H1 (cell line): ENCODE results near the gene UBE2D3. TPM values are rescaled to one million over a fixed set of nuclear protein-coding genes. Genes with fewer than 3 reads are reported as not detected.

ENCODE experiments used
- CTCF ChIA-PET: fragments of 300-600 bp; sonication (Branson Sonifier 250); formaldehyde crosslinking; loops from one replicate; lab custom pipeline; 2021; ENCODE audit not compliant: partially characterized antibody; lab: Charles Lee
- POLR2A ChIA-PET: fragments of 300-600 bp; sonication (Branson Sonifier 250); formaldehyde crosslinking; loops from one replicate; lab custom pipeline; 2021; ENCODE audit warnings: inconsistent platforms; ENCODE audit not compliant: partially characterized antibody; lab: Charles Lee
- DNase-seq, 2 experiments: peaks; one replicate each; pipeline versions ENCODE4 v3.0.0 to v3.0.0-alpha.2; 2010 to 2022; ENCODE audit warnings: low spot score in 2 of 2, low read depth in 1 of 2, mixed read lengths in 1 of 2
- FAIRE-seq: peaks from 2 replicates; lab custom pipeline; 2011; peaks lifted over from hg19 to GRCh38; lab: Jason Lieb, UNC
- H2AFZ ChIP-seq: 2 replicates; pipeline ENCODE4 v1.8.1; 2012; ENCODE audit warnings: low read length, inconsistent platforms
- H2AK5ac ChIP-seq: 2 replicates; pipeline ENCODE4 v1.6.1; 2013; ENCODE audit warnings: low read depth, low read length
- H2BK120ac ChIP-seq: replicated peaks from 2 replicates; pipeline ENCODE3; 2013; ENCODE audit warnings: low read depth, low read length, inconsistent platforms
- H2BK12ac ChIP-seq: 2 replicates; pipeline ENCODE4 v1.6.1; 2013; ENCODE audit warnings: low read depth, low read length
- H2BK15ac ChIP-seq: 2 replicates; pipeline ENCODE4 v1.6.1; 2013; ENCODE audit warnings: low read length
- H2BK20ac ChIP-seq: 2 replicates; pipeline ENCODE4 v1.6.1; 2013; ENCODE audit warnings: low read length
- H2BK5ac ChIP-seq: 2 replicates; pipeline ENCODE4 v1.6.1; 2013; ENCODE audit warnings: low read depth, low read length
- H3K14ac ChIP-seq: 2 replicates; pipeline ENCODE4 v1.6.1; 2013; ENCODE audit warnings: inconsistent platforms; ENCODE audit not compliant: insufficient read length
- H3K18ac ChIP-seq: 2 replicates; pipeline ENCODE4 v1.6.1; 2013; ENCODE audit warnings: low read length; ENCODE audit errors: extremely low read depth
- H3K23ac ChIP-seq: 2 replicates; pipeline ENCODE4 v1.6.1; 2013; ENCODE audit warnings: inconsistent platforms; ENCODE audit not compliant: insufficient read length
- H3K23me2 ChIP-seq: 2 replicates; pipeline ENCODE4 v1.6.1; 2013; ENCODE audit warnings: low read depth, low read length
- H3K27ac ChIP-seq: 2 replicates; pipeline ENCODE4 v1.6.1; 2011; ENCODE audit warnings: low read depth, low read length, inconsistent platforms
- H3K27me3 ChIP-seq, 4 experiments: replicated peaks in 1 of 4; 1 replicate in 1 of 4; 2 replicates in 3 of 4; pipeline versions ENCODE4 v1.6.1 to v1.8.1; 2011 to 2013; ENCODE audit warnings: low read length in 3 of 4, mild to moderate bottlenecking in 3 of 4, inconsistent platforms in 2 of 4, mixed read lengths in 2 of 4, moderate library complexity in 1 of 4; ENCODE audit not compliant: control insufficient read depth in 3 of 4, insufficient read depth in 3 of 4; ENCODE audit errors: extremely low read depth in 1 of 4
- H3K36me3 ChIP-seq, 4 experiments: 2 replicates each; pipeline versions ENCODE4 v1.6.1 to v1.8.1; 2011 to 2013; ENCODE audit warnings: mild to moderate bottlenecking in 4 of 4, low read length in 3 of 4, moderate library complexity in 2 of 4, control low read depth in 1 of 4, inconsistent platforms in 1 of 4; ENCODE audit not compliant: insufficient read depth in 4 of 4, control insufficient read depth in 2 of 4
- H3K4ac ChIP-seq: replicated peaks from 2 replicates; pipeline ENCODE3; 2013; ENCODE audit warnings: low read length, low read depth, mixed read lengths, inconsistent platforms; ENCODE audit not compliant: insufficient read length
- H3K4me1 ChIP-seq, 4 experiments: replicated peaks in 1 of 4; 1 replicate in 1 of 4; 2 replicates in 3 of 4; pipeline versions ENCODE4 v1.6.1 to v1.8.1; 2011 to 2013; ENCODE audit warnings: low read length in 3 of 4, inconsistent platforms in 2 of 4, mixed read lengths in 1 of 4; ENCODE audit not compliant: insufficient read depth in 4 of 4, control insufficient read depth in 3 of 4
- H3K4me2 ChIP-seq, 2 experiments: 2 replicates each; pipeline versions ENCODE4 v1.6.1 to v1.8.1; 2011 to 2013; ENCODE audit warnings: low read depth in 2 of 2, low read length in 2 of 2, control low read depth in 1 of 2, inconsistent platforms in 1 of 2, mild to moderate bottlenecking in 1 of 2; ENCODE audit not compliant: insufficient read depth in 1 of 2
- H3K4me3 ChIP-seq, 4 experiments: fragments of 200-600, 300-600 bp in 1 of 4; sonication (generic), shearing (Covaris generic), sonication (Bioruptor Twin) in 1 of 4; 2 replicates each; pipeline versions ENCODE4 v1.5.1 to v1.8.1; 2011 to 2016; ENCODE audit warnings: low read length in 4 of 4, low read depth in 3 of 4, control low read depth in 2 of 4, inconsistent platforms in 2 of 4, mild to moderate bottlenecking in 2 of 4, mixed read lengths in 1 of 4, moderate library complexity in 1 of 4; ENCODE audit not compliant: insufficient read depth in 2 of 4; ENCODE audit errors: extremely low read depth in 1 of 4
- H3K56ac ChIP-seq: replicated peaks from 2 replicates; pipeline ENCODE3; 2013; ENCODE audit warnings: low read depth, mild to moderate bottlenecking, mixed read lengths, low read length, inconsistent platforms; ENCODE audit not compliant: insufficient read length
- H3K79me1 ChIP-seq: 2 replicates; pipeline ENCODE4 v1.6.1; 2013; ENCODE audit warnings: low read depth, low read length, control low read depth
- H3K79me2 ChIP-seq, 2 experiments: 2 replicates each; pipeline versions ENCODE4 v1.6.1 to v1.8.1; 2012 to 2013; ENCODE audit warnings: low read length in 2 of 2, mild to moderate bottlenecking in 2 of 2, inconsistent platforms in 1 of 2; ENCODE audit not compliant: insufficient read depth in 2 of 2, control insufficient read depth in 1 of 2
- H3K9ac ChIP-seq, 4 experiments: replicated peaks in 1 of 4; 1 replicate in 1 of 4; 2 replicates in 3 of 4; pipeline versions ENCODE4 v1.6.1 to v1.8.1; 2011 to 2013; ENCODE audit warnings: low read depth in 3 of 4, low read length in 3 of 4, control low read depth in 2 of 4, mild to moderate bottlenecking in 2 of 4, moderate library complexity in 2 of 4, inconsistent platforms in 1 of 4; ENCODE audit errors: extremely low read depth in 1 of 4
- H3K9me3 ChIP-seq, 2 experiments: 2 replicates each; pipeline versions ENCODE4 v1.6.1 to v1.8.1; 2012 to 2013; ENCODE audit warnings: mild to moderate bottlenecking in 2 of 2, moderate library complexity in 2 of 2, control low read depth in 1 of 2, inconsistent platforms in 1 of 2, low read depth in 1 of 2, low read length in 1 of 2, mixed read lengths in 1 of 2; ENCODE audit not compliant: insufficient read depth in 2 of 2
- H4K20me1 ChIP-seq, 2 experiments: replicated peaks in 1 of 2; 2 replicates each; pipeline versions ENCODE3 to v1.8.1; 2011 to 2013; ENCODE audit warnings: inconsistent platforms in 2 of 2, low read length in 2 of 2, mild to moderate bottlenecking in 1 of 2; ENCODE audit not compliant: insufficient read depth in 2 of 2, control insufficient read depth in 1 of 2
- H4K5ac ChIP-seq: 2 replicates; pipeline ENCODE4 v1.6.1; 2013; ENCODE audit warnings: low read length, low read depth, mixed read lengths, inconsistent platforms; ENCODE audit not compliant: insufficient read length
- H4K8ac ChIP-seq: 2 replicates; pipeline ENCODE4 v1.8.0; 2013; ENCODE audit warnings: mild to moderate bottlenecking, moderate library complexity, low read length, inconsistent platforms; ENCODE audit not compliant: insufficient read depth; ENCODE audit errors: extremely low read depth
- H4K91ac ChIP-seq: replicated peaks from 2 replicates; pipeline ENCODE3; 2013; ENCODE audit warnings: low read length, mixed read lengths, inconsistent platforms; ENCODE audit not compliant: insufficient read length
- EP300 ChIP-seq, 2 experiments: IDR thresholded peaks; 1 replicate in 1 of 2; 2 replicates in 1 of 2; pipeline ENCODE4 v1.6.1; 2011 to 2012; ENCODE audit warnings: low read depth in 2 of 2, low read length in 2 of 2, mild to moderate bottlenecking in 2 of 2, borderline replicate concordance in 1 of 2, inconsistent platforms in 1 of 2, moderate library complexity in 1 of 2
- GTF2F1 ChIP-seq: IDR thresholded peaks from 2 replicates; pipeline ENCODE4 v1.6.1; 2012; ENCODE audit warnings: low read depth, low read length, improper control_type of control experiment, borderline replicate concordance
- RBBP5 ChIP-seq: IDR thresholded peaks from 2 replicates; pipeline ENCODE4 v1.7.1; 2012; ENCODE audit warnings: low read depth, mild to moderate bottlenecking, inconsistent platforms, low read length, moderate library complexity, borderline replicate concordance
- SAP30 ChIP-seq: fragments of 300-600 bp; sonication (generic); IDR thresholded peaks from 2 replicates; pipeline ENCODE4 v1.7.1; 2012; ENCODE audit warnings: low read length, moderate library complexity, mild to moderate bottlenecking, inconsistent platforms; ENCODE audit not compliant: insufficient read depth, insufficient replicate concordance
- SP2 ChIP-seq: IDR thresholded peaks from 2 replicates; pipeline ENCODE4 v1.6.1; 2012; ENCODE audit warnings: mild to moderate bottlenecking, low read length, inconsistent platforms
- TBP ChIP-seq: IDR thresholded peaks from 2 replicates; pipeline ENCODE4 v1.6.1; 2011; ENCODE audit warnings: low read depth, low read length, improper control_type of control experiment
- WGBS, 2 experiments: shearing (Covaris generic) in 1 of 2; methylation state at CpG; one replicate each; pipeline versions ENCODE4 v1.1.6 to v1.1.7; 2013 to 2015; ENCODE audit warnings: low lambda C conversion rate in 2 of 2, mixed read lengths in 2 of 2, inconsistent platforms in 1 of 2, low coverage in 1 of 2, missing lambda C conversion rate in 1 of 2; ENCODE audit not compliant: insufficient replicate concordance in 2 of 2, insufficient coverage in 1 of 2, insufficient read length in 1 of 2; ENCODE audit errors: extremely low coverage in 1 of 2, missing lambda C conversion rate in 1 of 2; 5-methylcytosine and 5-hydroxymethylcytosine counted together
- polyA plus RNA-seq, 7 experiments: library from polyadenylated mRNA; depleted of rRNA in 3 of 7; stranded (reverse) in 5 of 7; unstranded in 2 of 7; fragments of >200 nt in 5 of 7; fragments of 200-250 nt in 2 of 7; gene quantifications; 1 replicate in 5 of 7; 2 replicates in 1 of 7; 4 replicates in 1 of 7; pipeline versions ENCODE4 v1.2.1 to v1.2.3, GENCODE V29; 2011 to 2013; ENCODE audit warnings: missing spikeins in 2 of 7, mixed read lengths in 2 of 7
- total RNA-seq: library from RNA; stranded (reverse); fragmentation: NEBNext Ultra II Directional; extraction: Animal tissue kit (Norgen Biotek cat#: 25700); gene quantifications from 2 replicates; pipeline ENCODE4 v1.2.1, GENCODE V29; 2021

UBE2D3 gene
- total and polyA plus RNA-seq, 2 of the 8 experiments (the other 6 are each of a cell fraction or from before 2014, with no cell fraction given) = 396 to 544 TPM

- POLR2A ChIA-PET = interaction anchor here (0.7 to 4.6 kb wide), 2 partner anchors 10 to 28 kb away, joined by 3 to 17 read pairs; no protein-coding TSS in a partner anchor
- H2BK15ac ChIP-seq = no peak overlapping the region
- no peak overlapping the region for H4K8ac ChIP-seq
- no peaks in the 10 kb centered on the region for H3K79me1 ChIP-seq
- no peaks in the 10 kb centered on the region for H3K36me3 ChIP-seq
- no peaks in the 10 kb centered on the region for H3K79me2 ChIP-seq
- DNase-seq (no peak), FAIRE-seq (no peak)
- no peak overlapping the region for H4K91ac ChIP-seq
- no peak overlapping the region for H2AK5ac ChIP-seq
- no peak overlapping the region for H3K18ac ChIP-seq
- H3K27me3 ChIP-seq = no peaks in the 10 kb centered on the region
- H3K4me3 ChIP-seq = no peak overlapping the region
- no peak overlapping the region for H4K5ac ChIP-seq
- H2BK12ac ChIP-seq = no peak overlapping the region
- H2BK20ac ChIP-seq = no peak overlapping the region
- no peaks in the 10 kb centered on the region for H3K23me2 ChIP-seq
- no peak overlapping the region for H3K4me2 ChIP-seq
- H3K4me1 ChIP-seq = no peaks in the 10 kb centered on the region
- TF ChIP-seq GTF2F1 (no peak), EP300 (IDR thresholded peaks at IDR 0.05; ENCODE audit: borderline replicate concordance in 1 of 2, low read depth in 2 of 2, low read length in 2 of 2) (no peak), SAP30 (no peak), SP2 (no peak), RBBP5 (no peak), TBP (no peak)
- TF ChIP-seq, all 59 proteins: peak for 0
- Histone ChIP-seq H3K27ac (no peak overlapping the region), H3K9ac (no peak overlapping the region), H3K14ac (no peak overlapping the region), H3K56ac (no peak overlapping the region), H2BK120ac (no peak overlapping the region), H2BK5ac (no peak overlapping the region), H4K20me1 (no peaks in the 10 kb centered on the region), H3K23ac (no peak overlapping the region), H3K9me3 (no peaks in the 10 kb centered on the region), H2AFZ (no peak overlapping the region), H3K4ac (no peak overlapping the region)
- 95% methylated on average over 2 of the region's 2 CpGs; no CpG with 5 or more reads in 1 of the 2 experiments for WGBS, 2 experiments
- CTCF ChIA-PET = interaction anchor here (0.7 to 0.9 kb wide), 2 partner anchors 35 to 37 kb away, joined by 3 read pairs; no protein-coding TSS in a partner anchor
These were observed 44.3 kb downstream of the UBE2D3 start for GRCh38 chr4:102783006-102783405.
